NCI-H69 (cell line): Measurements from ENCODE around the gene ANKRD63.

ENCODE experiments used
- DNase-seq: peaks from one replicate; lab custom pipeline; 2025; lab: John Stamatoyannopoulos, UW

Gene ANKRD63

DNA sequence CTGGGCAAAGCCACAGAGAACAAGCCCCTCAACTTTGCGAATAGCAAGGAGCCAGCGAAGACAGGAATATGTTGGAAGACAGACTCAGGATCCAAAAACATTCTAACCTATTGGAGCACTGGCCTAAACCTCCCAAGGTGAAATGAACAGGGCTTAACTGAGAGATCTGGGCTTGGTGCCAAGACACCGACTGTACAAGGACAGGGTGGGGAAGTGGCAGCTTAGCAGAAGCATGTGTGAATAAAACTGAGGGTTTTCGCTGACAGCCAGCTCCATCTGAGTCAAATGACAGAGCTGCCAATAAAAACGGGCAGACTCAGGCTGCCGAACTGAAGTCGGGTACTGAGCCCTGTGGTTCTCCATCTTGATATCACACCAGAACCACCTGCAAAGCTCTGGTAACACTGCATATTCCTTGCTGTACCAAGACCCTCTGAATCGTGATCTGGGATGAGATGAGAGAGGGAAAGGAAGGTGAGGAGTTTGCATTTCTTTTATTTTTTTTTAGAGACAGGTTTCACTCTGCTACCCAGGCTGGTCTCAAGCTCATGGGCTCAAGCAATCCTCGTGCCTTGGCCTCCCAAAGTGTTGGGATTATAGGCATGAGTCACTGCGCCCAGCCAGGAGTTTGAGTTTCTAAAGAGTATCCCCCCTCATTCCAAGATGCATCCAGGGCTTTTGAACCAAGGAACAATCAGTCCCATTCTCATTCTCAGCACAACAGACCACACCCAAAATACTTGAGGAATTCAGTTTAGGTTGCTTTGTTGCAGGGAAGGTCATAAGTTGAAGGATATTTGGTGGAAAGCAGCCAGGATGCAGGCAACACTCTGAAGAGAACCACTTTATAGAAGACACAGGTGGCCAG is 30.9 kb upstream of the ANKRD63 start:
- DNase-seq, result peak; percentile 96

DNA sequence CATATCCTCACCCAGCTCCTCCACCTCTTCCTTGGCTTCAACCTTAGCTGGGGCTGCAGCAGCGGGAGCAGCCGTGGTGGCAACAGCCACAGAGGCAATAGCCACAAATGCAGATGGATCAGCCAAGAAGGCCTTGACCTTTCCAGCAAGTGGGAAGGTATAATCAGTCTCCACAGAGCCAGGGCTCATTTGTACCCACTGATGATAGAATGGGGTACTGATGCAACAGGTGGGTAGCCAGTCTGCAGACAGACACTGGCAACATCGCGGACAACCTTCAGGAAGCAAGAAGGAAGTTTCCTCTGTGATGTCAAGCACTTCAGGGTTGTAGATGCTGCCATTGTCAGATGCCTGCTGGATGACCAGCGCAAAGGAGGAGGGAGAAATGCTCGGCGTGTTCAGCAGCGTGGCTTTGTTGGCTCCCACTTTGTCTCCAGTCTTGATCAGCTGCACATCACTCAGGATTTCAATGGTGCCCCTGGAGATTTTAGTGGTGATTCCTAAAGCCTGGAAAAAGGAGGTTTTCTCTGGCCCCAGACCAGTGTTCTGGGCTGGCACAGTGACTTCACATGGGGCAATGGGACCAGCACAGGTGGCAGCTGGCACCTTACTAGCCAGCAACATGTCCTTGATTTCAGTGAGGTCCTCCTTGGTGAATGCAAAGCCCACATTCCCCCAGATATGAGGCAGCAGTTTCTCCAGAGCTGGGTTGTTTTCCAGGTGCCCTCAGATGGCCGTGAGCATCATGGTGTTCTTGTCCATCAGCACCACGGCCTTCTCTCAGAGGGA is 29.7 kb upstream of the ANKRD63 start:
- no peak for DNase-seq

GRCh38 chr15:40310993-40311392 is 28.1 kb upstream of the ANKRD63 start:
- no peak for DNase-seq

GRCh38 chr15:40310001-40310959 is 27.4 kb upstream of the ANKRD63 start:
- peak; percentile 57 for DNase-seq

DNA sequence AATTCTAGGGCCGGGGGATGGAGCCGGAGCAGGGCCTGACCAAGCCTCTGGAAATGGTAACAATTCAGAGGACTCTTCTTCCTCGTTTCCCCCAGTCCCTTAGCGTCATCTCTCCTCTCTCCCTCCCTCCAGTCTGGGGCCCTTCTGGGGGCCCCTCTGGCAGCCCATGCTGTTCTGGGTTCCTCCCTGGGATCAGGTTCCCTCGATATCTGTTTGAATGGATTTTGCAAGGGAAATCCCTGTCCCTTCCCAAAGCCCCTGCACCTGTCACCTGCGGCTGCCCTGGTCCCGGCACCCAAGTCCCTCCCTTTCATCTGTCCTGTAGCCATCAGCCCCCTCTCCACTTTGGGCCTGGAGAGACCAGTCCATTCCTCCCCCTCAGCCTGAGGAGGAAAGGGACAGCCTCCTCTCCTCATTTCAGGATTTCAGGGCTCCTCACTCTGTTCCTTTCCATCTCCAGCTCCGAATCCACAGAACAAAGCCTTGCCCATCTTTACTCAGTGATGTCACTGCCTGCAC is 26.5 kb upstream of the ANKRD63 start:
- no peak for DNase-seq

DNA sequence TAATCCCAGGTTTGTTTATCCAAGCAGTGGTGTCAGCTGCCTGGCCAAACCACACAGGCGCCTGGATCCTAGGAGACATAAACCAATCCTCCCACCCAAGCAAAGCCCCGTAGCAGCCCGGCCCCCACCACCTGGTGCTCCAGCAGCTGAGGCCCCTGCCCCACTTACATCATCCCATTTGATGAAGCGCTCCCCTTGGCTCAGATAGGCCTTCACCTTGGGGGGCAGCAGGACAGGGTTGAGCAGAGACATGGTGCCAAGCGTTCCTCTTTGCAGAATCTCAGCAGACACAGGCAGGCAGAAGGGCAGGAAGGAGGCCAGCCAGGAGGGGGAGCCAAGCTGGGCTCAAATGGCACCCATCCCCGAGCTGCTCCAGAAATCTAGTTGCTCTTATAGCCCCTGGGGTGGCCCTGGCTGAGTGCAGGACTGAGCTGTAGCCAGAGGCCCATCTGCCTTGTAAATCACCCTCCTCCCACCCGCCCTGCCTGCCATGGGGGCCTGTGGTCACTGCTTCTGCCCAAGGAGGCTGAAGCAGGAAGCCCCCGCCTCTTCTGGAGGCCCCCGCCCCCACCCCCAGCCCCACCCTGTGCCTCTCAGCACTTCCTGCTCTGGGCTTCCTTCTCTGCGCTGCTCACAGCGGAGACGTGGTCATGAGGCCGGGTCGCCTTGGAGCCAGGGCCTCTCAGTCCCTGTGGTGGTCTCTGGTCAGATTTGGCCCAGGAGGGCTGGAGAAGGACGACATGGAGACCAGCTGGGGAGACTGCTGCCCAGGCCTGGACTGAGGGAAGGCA is 24.8 kb upstream of the ANKRD63 start, which contains the start of gene PLCB2:
Gene PLCB2, minus strand, starts transcription at position 515 of the 791 bp plus-strand sequence. Its CDS starts 263 bp downstream, at position 252.
- DNase-seq, result peak; percentile 62

DNA sequence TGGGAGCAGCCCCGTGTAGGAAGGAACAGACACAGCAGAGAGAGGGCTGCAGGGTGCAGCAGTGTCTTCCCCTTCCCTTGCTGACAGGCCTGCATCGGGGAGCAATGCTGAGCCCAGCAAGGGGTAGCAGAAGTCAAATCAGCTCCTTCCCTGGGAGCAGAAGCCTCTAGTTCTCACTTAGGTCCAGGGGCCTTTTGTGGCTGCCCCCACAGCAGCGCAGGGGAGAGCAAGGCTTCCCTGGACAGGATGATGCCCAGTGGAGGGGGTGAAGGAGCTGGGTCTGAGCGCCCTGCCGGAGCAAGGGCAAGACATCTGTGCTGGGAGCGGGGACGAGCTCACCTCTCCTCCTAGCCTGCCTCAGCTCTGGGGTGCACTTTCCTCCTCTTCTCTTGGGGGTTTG is 24.0 kb upstream of the ANKRD63 start:
- DNase-seq, result no peak

DNA sequence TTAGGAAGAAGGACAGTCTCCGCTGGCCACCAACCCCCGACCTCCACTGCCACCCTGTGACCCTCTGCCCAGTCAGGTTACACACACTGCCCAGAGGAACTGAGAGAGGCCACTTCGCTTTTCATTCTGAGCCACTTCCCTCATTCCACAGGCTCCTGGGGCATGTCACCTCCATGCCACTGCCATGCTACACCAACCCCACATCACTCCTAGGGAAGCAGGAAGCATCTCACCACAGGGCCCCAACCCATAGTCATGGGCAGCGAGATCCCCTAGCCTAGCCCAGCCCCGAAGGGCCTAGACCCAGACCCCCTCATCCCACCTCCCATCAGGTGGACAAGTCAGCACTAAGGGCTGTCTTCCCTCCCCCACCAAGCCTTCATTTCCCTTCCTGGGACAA is 23.5 kb upstream of the ANKRD63 start:
- no peak for DNase-seq

DNA sequence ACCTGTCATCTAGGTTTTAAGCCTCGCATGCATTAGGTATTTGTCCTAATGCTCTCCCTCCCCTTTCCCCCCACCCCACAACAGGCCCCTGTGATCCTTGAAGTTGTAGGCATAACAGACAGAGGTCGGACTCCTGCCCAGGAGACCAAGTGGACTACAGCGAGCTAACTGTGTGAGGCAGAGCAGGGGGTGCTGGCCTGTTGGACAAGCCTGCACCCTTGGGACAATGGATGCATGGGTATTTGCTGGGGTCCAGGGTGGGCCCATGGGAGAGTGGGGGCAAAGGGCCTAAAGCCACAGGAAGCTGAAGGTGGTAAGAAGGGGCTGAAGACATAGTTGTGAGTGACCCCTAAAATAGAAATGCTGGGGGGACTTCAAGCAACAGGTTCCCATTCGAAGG is 22.4 kb upstream of the ANKRD63 start:
- DNase-seq, result no peak

DNA sequence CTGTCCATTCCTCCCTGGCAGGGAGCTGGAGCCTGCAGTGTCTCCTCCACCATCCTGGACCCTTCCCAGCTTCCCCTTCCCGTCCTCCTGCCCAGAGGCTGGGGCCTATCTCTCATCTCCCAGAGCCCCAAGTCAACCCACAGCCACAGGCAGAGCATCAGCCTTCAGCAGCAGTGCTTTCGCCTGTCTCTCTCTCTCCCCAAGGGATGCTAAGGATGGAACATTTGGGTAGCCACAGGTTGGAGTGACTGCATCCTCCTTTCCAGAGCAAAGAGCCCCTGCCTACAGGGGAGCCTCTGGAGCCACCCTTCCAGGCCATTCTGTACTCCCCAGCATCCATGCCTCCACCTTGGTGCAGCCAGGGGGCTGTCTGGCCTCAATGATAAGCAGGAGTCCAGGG is 20.7 kb upstream of the ANKRD63 start:
- DNase-seq, result no peak

DNA sequence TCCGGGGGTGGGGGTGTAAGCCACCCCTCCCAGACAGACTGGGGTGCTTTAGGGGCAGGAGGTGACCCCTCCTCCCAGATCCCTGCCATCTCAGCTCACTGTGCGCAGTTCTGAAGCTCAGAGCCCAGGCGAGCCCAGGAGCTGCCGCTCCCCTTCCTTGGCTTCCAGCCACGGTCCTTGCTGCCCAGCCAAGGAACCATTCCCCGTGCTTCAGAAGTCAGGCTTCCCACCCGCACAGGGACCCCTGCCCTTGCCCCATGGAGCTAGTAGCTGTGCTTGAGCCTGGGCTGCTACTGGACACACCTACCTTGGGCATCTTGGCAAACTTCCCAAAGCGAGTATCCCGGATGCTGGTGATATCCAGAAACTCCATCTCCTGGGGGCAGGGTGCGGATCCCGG is 20.1 kb upstream of the ANKRD63 start:
- DNase-seq, result no peak

- DNase-seq, result no peak
Observed at GRCh38 chr15:40302288-40302886, 19.5 kb upstream of the ANKRD63 start.

DNA sequence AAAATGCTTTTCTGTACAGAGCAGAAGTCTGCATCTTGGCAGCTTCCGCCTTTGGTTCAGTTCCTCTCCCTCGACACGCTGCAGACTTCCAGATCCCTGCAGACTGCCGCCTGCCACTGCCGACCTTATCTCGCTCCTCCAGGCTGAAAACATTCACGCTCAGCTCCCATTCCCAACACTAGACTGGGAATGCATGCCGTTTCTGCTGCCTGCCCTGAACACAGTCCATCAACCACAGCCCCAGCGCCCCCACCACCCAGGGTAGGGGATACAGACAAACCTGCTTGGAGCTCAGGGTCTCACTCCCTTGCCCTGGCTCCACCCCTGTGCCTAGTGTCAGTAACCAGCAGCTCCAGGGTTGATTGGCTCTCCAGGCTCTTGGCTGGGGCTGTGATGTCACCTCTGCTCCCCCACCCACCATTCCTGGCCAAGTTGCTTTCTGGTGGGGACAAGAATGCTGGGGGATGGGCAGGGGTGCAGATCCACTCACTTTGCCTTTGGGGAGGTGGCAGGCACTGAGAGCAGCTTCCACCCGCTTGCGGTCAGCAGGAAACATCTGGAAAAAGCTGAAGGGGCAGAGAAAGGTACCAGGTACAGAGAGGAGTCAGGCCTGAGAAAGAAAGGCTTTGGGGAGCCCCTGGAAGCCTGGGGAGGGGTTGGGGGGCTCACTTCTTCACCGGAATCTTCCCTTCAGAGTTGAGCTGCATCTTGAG is 18.8 kb upstream of the ANKRD63 start:
- DNase-seq, result no peak

GRCh38 chr15:40300771-40301170 is 17.9 kb upstream of the ANKRD63 start:
- DNase-seq, result no peak

GRCh38 chr15:40300367-40300766 is 17.5 kb upstream of the ANKRD63 start:
- DNase-seq, result no peak

- no peak for DNase-seq
Observed at GRCh38 chr15:40298216-40298935, 15.5 kb upstream of the ANKRD63 start.

DNA sequence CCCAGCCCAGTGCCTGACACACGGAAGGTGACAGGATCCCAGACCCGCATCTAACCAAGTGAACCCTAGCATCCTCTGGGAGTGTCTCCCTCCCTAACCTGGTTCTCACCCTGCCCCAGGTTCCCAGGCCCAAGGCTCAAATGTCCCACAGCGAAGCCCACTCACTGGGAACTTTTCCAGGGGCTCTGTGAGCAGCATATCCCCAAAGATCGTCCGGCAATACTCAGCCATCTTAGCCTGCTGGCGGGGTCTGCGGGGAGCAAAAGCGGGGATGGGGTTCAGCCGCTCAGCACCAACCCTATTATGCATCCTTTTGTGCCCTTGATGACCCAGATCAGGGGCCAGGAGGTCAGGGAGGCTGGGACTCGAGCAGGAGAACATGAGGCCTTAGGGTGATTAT is 14.5 kb upstream of the ANKRD63 start:
- no peak for DNase-seq

DNA sequence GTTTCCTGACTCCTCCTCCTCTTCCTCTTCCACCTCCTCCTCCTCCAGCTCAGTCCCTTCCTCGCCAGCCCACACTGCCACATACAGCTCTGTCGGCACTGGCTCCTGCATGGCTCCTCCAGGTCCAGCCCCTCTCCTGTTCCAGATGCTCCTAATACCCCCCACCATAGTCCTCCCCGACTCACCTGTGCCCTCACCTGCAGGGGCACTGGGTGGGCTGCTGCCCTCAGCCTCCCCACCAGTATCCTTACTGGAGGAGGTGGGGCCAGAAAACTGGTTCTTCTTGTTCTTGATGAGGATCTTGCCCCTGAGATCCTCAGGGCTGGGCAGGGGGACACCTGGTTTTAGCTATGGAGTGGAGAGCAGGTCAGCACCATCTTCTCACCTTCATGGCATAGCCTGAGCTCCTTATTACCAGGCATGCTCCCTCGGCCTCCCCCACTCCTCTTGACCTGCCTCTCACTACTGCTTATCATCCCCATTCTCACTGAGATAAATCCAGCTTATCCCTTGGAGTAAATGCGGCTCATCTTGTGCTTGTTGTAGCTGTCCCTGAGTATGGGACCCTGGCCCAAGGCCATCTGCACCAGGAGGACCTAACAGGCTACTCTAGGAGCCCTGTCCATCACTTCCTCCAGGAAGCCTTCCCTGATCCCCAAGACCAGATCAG is 13.8 kb upstream of the ANKRD63 start:
- no peak for DNase-seq
